ENCODE results near the gene C19orf44.
A peak's percentile ranks its signal among the peaks of the same experiment; 100 is the strongest.

C19orf44 gene

DNA sequence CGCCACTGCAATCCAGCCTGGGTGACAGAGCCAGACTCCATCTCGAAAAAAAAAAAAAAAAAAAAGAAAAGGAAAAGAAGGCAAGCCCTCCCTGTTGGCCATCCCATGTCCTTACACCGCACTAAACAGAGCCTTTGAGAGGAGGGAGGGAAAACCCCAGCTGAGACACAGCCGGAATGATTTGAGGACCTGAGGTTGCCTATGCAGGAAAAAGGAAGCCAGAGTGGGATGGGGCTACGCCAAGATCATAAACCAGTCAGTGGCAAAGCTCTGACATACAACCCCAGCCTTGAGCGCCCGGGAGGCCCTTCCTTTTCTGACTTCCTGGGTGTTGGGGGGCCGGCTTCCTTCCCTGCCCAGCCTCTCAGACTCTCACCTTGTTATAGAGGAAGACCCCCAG lies 58.6 kb downstream of the C19orf44 start:
- H3K36me3 Mint-ChIP-seq (ENCODE audit: low read depth) = peaks cover 43% of the 10 kb centered on the region
- H3K27me3 Mint-ChIP-seq (ENCODE audit: low read depth) = no peaks in the 10 kb centered on the region
- H3K4me3 Mint-ChIP-seq = no peak overlapping the region
- H3K9me3 Mint-ChIP-seq = no peaks in the 10 kb centered on the region
- no peak overlapping the region for H3K27ac Mint-ChIP-seq
- TF ChIP-seq, protein P1, sequence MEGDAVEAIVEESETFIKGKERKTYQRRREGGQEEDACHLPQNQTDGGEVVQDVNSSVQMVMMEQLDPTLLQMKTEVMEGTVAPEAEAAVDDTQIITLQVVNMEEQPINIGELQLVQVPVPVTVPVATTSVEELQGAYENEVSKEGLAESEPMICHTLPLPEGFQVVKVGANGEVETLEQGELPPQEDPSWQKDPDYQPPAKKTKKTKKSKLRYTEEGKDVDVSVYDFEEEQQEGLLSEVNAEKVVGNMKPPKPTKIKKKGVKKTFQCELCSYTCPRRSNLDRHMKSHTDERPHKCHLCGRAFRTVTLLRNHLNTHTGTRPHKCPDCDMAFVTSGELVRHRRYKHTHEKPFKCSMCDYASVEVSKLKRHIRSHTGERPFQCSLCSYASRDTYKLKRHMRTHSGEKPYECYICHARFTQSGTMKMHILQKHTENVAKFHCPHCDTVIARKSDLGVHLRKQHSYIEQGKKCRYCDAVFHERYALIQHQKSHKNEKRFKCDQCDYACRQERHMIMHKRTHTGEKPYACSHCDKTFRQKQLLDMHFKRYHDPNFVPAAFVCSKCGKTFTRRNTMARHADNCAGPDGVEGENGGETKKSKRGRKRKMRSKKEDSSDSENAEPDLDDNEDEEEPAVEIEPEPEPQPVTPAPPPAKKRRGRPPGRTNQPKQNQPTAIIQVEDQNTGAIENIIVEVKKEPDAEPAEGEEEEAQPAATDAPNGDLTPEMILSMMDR (IDR thresholded peaks at IDR 0.05; ENCODE audit: unreplicated experiment in 3 of 3) = no peak
- H3K4me1 Mint-ChIP-seq = no peaks in the 10 kb centered on the region

DNA sequence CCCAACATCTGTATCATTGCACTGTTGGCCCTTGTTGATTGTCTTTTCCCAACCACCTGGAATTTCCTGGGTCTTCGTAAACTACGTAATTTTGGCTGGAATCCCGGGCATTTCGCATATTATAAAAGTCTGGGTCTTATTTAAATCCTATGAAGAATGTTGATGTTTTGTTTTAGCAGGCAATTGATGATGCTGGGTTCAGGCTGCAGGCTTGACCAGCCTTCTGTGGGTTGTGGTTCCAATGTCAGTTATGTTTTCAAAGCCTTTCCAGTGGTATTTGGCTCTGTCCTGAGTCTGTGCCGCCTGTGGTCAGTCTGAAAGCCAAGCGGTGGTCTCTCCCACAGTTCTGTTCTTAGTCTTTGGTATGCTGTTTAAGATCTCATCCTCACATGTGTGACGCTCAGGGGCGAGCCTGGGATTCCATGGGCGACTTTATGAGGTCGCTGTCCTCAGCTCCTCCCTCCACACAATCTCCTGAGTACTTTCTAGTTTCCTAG lies 63.6 kb downstream of the C19orf44 start:
- TF ChIP-seq, protein P1 (IDR thresholded peaks at IDR 0.05; ENCODE audit: unreplicated experiment in 3 of 3) = no peak

DNA sequence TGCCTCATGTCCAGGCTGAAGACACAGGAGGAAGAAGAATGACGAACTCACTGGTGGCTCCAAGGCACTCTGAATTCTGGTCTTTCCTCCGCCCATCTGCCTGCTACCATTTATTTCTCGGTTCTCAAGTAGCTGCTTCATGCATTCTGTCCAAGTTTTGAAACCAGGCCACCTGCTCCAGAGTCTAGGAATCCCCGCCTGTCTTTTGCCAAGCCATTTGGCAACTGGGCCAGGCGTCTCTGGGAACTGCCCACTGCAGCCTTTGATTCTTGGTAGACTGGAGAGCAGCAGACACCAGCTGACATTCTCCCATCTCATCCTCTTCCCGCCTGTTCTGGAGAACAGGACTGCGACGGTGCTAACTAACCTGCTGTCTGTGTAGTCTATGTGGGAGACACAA lies 65.2 kb downstream of the C19orf44 start:
- H3K4me3 Mint-ChIP-seq = no peak overlapping the region
- peaks cover 57% of the 10 kb centered on the region for H3K36me3 Mint-ChIP-seq (ENCODE audit: low read depth)
- H3K27ac Mint-ChIP-seq = peak overlapping the region in 2 of 3 experiments; percentile 62 to 68
- H3K9me3 Mint-ChIP-seq = no peaks in the 10 kb centered on the region
- peaks cover 8% of the 10 kb centered on the region for H3K4me1 Mint-ChIP-seq
- TF ChIP-seq, protein P1 (IDR thresholded peaks at IDR 0.05; ENCODE audit: unreplicated experiment in 3 of 3) = no peak
- H3K27me3 Mint-ChIP-seq (ENCODE audit: low read depth) = no peaks in the 10 kb centered on the region

More for the DNA sequence above, 63.6 kb downstream of the C19orf44 start:
- H3K27ac Mint-ChIP-seq = no peak overlapping the region
- H3K36me3 Mint-ChIP-seq (ENCODE audit: low read depth) = peaks cover 60% of the 10 kb centered on the region
- no peak overlapping the region for H3K4me3 Mint-ChIP-seq
- H3K9me3 Mint-ChIP-seq = no peaks in the 10 kb centered on the region
- peaks cover 8% of the 10 kb centered on the region for H3K4me1 Mint-ChIP-seq
- no peaks in the 10 kb centered on the region for H3K27me3 Mint-ChIP-seq (ENCODE audit: low read depth)

DNA sequence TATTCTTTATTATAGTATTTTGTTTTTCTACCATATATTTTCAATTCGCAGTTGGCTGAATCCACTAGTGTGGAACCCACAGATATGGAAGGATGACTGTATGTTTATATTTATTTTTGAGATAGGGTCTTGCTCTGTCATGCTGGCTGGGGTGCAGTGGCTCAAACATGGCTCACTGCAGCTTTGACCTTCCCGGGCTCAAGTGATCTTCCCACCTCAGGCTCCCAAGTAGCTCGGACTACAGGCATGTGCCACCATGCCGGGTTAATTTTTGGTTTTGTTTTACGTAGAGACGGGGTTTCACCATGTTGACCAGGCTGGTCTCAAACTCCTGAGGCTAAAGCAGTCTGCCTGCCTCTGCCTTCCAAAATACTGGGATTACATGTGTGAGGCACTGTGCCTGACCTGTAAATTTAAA lies 66.4 kb downstream of the C19orf44 start:
- H3K27ac Mint-ChIP-seq = no peak overlapping the region
- H3K27me3 Mint-ChIP-seq (ENCODE audit: low read depth) = no peaks in the 10 kb centered on the region
- no peaks in the 10 kb centered on the region for H3K9me3 Mint-ChIP-seq
- TF ChIP-seq, protein P1 (IDR thresholded peaks at IDR 0.05; ENCODE audit: unreplicated experiment in 3 of 3) = no peak
- no peak overlapping the region for H3K4me3 Mint-ChIP-seq
- H3K4me1 Mint-ChIP-seq = peaks cover 8% of the 10 kb centered on the region
- peaks cover 62% of the 10 kb centered on the region for H3K36me3 Mint-ChIP-seq (ENCODE audit: low read depth)

DNA sequence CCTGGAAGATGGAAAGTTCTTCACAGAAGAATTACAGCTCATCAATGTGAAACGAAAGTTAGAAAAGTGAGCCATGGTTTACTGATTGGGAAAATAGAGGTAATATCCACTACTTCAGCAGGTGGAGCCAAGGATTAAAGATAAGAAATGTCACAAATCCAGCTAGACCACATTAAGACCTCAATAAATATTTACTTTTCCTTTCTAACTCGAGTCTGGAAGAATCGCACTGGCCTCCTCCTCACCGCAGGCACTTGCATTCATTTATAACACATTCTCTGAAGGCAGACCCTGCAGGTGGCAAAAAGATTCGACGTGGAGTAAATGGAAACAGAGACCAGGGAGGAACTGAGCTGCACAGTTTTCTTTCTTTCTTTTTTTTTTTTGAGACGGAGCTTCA lies 68.6 kb downstream of the C19orf44 start:
- no peak overlapping the region for H3K27ac Mint-ChIP-seq
- H3K9me3 Mint-ChIP-seq = no peaks in the 10 kb centered on the region
- no peak overlapping the region for H3K4me3 Mint-ChIP-seq
- peaks cover 60% of the 10 kb centered on the region for H3K36me3 Mint-ChIP-seq (ENCODE audit: low read depth)
- H3K27me3 Mint-ChIP-seq (ENCODE audit: low read depth) = no peaks in the 10 kb centered on the region
- TF ChIP-seq, protein P1 (IDR thresholded peaks at IDR 0.05; ENCODE audit: unreplicated experiment in 3 of 3) = no peak
- peaks cover 8% of the 10 kb centered on the region for H3K4me1 Mint-ChIP-seq

DNA sequence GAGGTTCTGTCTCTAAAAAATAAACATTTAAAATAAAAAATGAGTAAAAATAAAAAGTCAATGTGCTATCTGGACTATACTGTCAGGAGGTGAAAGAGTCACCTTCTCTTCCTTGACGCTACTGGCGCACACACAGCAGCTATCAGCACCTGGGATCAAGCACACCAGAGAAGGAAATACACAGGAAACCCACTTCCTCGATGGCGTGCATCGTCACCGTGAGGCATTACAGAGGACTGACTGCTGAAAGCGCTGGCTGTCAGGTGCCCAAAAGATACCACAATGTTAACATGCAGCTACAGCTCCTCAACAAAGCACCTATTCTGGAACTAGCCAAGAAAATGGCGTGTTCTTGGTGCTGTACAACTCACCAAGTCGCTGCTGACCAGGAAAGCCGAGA lies 70.0 kb downstream of the C19orf44 start:
- TF ChIP-seq, protein P1 (IDR thresholded peaks at IDR 0.05; ENCODE audit: unreplicated experiment in 3 of 3) = no peak
- H3K4me1 Mint-ChIP-seq = peaks cover 10% of the 10 kb centered on the region
- H3K36me3 Mint-ChIP-seq (ENCODE audit: low read depth) = peaks cover 56% of the 10 kb centered on the region

More for the DNA sequence above, 70.0 kb downstream of the C19orf44 start:
- H3K9me3 Mint-ChIP-seq = no peaks in the 10 kb centered on the region
- H3K27me3 Mint-ChIP-seq (ENCODE audit: low read depth) = no peaks in the 10 kb centered on the region
- H3K27ac Mint-ChIP-seq = no peak overlapping the region
- peak overlapping the region in 2 of 3 experiments; percentile 27 to 50 for H3K4me3 Mint-ChIP-seq
